ENCODE results near the gene S1PR4.

- TF ChIP-seq GATA2 (IDR thresholded peaks at IDR 0.05; ENCODE audit: low read depth, low read length) = no peak
- no peak for TF ChIP-seq GATA3 (IDR thresholded peaks at IDR 0.05; ENCODE audit: low read depth, low read length)
These were observed 18.4 kb upstream of the S1PR4 start for GRCh38 chr19:3160219-3160618.

Measured in SH-SY5Y (cell line).